ELR (cell line): Measurements from ENCODE around the gene SRSF2.
A peak's percentile ranks its signal among the peaks of the same experiment; 100 is the strongest.
"Not testable (repeated sequence)": the region's sequence is repeated elsewhere in the genome, so short reads cannot be mapped to it uniquely, and the experiment has no call there.

ENCODE experiments used
- DNase-seq: peaks from one replicate; pipeline ENCODE4 v3.0.0-alpha.2; 2015; ENCODE audit warnings: low read depth

Gene SRSF2, protein sequence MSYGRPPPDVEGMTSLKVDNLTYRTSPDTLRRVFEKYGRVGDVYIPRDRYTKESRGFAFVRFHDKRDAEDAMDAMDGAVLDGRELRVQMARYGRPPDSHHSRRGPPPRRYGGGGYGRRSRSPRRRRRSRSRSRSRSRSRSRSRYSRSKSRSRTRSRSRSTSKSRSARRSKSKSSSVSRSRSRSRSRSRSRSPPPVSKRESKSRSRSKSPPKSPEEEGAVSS

DNA sequence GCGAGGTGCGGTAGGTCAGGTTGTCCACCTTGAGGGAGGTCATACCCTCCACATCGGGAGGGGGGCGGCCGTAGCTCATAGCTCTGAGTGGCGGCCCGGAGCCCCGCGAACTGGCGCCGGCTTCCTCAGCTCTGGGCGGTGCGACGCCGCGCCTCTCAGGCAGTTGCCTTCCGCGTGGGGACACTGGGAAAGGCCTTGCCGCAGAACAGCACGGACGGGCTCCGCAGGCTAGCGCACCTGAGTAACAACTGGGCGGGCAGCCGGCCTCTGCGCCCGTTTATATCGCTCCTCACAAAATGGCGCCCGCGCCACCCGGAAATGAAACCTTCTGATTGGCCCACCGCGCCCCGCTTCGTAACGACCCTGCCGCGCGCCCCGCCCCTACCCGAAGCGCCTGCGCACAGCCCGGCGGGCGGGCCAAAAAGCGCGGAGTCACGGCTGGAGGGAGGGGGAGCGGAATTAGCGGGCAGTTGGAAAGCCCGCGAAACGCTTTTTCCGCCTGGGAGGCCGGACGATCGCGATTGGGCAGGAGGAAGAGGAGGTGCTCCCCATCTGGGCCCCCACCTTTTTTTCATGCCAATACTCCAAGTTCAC is at the start of gene SRSF2:
SRSF2 (minus strand) TSS at position 250 of the 594 bp plus-strand sequence; CDS start at position 79, 171 bp downstream.
- peak; percentile 100 for DNase-seq

DNA sequence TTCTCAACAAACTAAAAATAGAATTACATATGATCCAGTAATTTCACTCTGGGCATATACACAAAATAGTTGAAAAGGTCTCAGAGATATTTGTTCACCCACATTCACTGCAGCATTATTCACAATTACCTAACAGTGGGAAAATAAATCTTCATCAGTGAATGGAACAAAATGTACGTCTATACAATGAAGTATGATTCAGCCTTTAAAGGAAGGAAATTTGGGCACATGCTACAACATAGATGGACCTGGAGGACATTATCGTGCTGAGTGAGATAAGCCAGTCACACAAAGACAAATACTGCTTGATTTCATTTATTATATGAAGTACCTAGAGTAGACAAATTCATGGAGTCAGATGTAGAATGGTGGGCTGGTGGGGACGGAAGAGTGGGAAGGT is 47.8 kb upstream of the SRSF2 start:
- no peak for DNase-seq

DNA sequence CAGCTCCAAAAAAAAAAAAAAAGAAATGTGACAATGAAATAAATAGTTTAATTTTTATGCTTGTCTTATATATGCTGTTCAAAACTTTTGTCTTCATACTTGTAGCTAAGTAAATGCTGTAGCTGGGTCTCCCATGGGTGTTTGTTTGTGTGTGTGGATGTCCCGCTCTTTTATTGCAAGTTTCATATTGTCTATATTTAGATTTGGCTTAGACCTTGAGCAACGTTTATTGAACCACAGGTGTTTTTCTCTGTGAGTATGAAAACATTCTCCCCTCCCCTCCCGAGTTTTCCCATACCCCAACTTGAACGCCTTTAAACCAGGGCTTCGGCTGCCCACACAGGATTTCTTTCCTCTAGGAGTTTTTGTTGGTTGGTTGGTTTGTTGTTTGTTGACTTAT is 46.0 kb upstream of the SRSF2 start:
- no peak for DNase-seq

DNA sequence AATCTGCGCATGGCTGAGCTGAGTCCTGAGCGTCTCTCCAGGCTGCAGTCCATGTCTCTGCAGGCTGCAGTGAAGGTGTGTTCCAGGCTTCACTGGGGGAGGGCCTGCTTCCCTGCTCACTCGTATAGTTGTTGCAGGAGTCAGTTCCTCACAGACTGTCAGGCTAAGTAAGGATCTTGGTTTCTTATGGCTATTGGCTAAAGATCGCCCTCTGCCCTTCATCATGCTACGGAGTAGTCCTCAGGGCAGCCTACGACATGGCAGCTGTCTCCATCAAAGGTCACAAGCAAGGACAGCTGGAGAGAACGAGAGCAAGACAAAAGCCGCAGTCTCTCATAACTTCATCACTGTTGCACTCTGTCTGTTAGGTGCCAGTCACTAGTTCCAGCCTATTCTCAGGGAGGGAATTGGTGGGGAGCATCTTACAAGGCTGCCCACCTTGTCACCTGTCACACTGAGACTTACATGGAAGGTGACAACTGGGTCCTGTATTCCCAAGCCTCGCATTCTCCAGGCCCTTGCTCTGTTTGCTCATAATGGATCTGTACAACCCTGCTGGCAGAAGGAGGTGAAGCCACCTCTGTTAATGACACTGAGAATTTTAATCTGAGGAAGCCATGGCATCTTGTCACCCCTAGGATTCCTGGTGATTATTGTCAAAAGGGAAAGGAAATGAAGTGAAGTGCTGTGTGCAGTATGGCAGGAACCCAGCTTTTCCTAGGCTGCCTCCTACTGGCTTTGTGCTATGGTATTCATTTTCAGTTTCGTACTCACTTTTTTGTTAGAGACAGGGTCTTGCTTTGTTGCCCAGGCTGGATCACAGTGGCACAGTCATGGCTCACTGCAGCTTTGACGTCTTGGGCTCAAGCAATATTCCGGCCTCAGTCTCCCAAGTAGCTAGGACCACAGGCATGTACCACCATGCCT is 44.2 kb upstream of the SRSF2 start:
- peak; percentile 18 for DNase-seq

DNA sequence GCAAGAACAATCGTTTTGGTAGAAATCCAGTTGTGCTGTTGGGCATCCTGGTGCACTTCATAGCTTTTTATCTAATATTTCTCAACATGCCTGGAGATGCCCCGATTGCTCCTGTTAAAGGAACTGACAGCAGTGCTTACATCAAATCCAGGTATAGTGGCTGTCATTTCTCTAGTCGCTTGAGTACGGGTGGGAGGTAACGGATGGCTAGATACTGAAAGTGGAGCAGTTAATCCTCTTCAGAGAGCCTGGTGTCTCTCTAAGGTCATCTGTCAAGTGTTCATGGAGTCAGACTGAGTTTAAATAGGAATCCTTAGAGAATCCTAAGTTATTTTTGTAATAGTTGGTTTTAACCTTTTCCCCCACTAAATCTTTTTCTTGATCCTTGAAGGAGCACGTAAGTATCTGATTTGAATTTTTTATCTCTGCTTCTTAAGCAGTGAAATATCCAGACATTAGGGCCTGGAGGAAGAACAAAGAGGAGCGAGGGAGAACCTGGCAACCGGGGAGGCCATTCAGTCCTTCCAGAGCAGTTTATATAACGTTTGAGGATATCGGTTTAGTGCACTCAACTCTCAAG is 38.0 kb upstream of the SRSF2 start:
- no peak for DNase-seq

DNA sequence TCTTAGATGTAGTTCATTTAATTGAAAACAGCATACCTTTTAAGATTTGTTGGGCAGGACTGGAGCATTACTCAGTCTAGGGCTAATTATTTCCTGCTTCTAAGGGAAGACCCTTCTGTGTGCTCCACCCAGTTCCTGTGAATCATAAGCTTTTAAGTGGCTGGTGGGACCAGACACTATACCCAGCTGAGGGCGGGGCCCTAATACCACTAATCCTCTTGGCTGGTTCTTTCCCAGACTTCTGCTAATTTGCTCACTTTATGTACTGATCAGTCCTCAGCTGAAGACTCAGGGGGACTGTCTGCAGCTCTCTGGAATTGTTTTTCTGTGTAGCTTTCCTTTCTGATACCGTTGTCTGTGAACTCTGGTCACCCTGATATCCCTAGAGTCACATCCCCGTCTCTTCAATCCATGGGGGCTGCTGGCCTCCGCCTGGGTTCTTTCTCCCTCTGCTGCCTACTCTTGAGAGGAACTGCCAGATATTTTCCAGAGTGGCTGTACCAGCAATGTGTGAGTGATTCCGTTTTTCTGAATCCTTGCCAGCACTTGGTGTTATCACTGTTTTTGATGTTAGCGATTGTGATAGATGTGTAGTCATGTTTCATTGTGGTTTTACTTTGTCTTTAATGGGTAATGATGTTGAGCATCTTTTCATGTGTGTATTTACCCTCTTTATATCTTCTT is 35.9 kb upstream of the SRSF2 start:
- DNase-seq = peak; percentile 93

DNA sequence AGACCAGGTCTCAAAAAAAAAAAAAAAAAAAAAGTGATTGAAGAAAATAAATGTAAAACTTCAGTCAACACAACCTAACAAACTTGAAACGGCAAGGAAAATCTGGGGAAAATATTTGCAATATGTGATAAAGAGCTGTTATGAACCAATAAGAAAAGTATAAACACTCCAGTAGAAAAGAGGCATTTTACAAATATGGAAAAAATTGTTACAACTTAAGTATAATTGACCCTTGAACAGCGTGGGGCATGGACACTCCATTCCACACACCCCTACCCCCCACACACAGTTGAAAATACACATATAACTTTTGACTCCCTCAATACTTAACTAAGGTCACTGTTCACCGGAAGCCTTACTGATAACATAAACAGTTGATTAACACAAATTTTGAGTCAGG is 21.4 kb upstream of the SRSF2 start:
- DNase-seq = no peak

DNA sequence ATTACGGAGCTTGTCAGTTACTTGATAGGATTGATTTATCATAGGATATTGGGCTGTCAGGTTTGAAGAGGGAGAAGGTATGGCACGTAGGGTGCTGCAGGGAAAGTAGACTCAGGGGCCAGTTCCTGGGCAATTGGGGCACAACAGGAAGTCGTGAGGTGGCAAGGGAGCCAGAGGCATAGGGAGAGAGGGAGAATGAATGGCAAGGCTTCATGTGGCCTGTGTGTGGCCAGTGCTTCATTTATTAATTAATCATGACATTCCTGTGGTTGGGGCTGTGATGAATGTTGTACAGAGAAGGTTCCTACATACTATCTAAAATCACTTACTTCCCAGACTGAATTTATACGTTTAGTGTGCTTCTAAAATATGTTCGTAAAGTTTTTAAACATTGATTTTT is 20.1 kb upstream of the SRSF2 start:
- DNase-seq = peak; percentile 27

DNA sequence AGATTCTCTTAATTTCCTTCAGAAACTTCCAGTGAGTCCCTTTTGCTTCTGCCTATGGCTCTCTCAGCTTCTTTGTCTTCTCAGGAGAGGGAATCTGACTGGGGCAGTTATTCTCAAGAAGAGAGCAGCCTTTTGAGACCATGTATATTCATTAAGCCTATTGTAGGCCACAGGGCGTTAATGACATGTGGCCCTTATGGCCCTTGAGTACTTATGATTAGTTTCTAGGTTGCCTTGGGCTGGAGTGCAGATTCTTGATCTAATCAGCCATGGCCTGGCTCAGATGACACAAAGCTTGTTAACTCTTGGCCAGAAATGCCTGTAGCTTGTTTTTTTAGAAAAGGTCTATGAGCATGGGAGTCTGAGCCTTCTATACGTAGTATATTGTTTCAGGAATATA is 18.2 kb upstream of the SRSF2 start:
- DNase-seq = no peak

DNA sequence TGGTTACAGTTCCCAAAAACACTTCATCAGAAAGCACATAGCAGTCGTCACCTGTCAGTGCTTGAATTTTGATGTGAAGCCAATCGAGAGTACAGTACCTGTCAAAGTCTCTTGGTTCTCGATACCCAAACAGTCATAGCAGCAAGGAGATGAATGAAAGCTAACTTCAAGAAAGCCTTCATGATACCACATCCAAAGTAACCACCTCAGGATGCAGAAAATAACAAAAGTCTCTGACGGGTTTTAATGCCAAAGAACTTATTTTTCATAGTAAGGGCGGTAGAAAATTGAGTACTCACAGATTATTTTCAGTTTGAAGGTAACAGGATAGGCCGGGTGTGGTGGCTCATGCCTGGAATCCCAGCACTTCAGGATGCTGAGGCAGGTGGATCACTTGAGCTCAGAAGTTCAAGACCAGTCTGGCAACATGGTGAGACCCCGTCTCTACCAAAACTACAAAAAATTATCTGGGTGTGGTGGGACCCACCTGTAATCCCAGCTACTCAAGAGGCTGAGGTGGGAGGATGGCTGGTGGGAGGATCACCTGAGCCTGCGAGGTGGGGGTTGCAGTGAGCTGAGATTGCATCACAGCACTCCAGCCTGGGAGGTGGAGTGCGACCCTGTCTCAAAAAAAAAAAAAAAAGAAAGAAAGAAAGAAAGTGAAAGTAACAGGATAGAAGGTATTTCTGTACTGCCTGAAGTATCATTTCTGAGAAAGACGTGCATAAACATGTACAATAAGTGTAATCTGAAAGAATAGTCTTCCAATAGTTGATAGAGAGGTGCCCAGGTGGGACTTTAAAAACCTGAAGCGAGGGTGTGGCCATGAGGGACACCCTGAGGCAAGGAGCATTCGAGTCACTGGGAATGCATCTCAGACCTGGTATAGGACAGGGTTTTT is 16.2 kb upstream of the SRSF2 start:
- no peak for DNase-seq

DNA sequence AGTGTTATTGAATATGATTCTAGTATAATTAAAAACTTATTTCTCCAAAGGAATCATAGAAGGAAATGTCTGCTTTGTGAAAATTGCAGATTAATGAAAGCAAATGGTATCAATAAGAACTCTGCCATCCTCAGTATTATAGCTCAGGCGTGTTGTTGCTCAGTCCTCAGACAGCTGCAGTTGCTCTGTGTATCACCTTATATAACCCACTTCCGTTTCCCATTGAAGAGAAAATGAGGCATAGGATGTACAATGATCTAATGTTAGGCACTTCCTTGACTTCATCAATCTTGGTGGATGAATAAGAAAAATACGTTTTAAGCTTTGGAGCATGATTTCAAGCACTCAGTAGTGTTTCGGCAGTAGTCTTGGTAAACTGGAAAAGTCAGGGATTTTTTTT is 14.9 kb upstream of the SRSF2 start:
- peak; percentile 50 for DNase-seq

DNA sequence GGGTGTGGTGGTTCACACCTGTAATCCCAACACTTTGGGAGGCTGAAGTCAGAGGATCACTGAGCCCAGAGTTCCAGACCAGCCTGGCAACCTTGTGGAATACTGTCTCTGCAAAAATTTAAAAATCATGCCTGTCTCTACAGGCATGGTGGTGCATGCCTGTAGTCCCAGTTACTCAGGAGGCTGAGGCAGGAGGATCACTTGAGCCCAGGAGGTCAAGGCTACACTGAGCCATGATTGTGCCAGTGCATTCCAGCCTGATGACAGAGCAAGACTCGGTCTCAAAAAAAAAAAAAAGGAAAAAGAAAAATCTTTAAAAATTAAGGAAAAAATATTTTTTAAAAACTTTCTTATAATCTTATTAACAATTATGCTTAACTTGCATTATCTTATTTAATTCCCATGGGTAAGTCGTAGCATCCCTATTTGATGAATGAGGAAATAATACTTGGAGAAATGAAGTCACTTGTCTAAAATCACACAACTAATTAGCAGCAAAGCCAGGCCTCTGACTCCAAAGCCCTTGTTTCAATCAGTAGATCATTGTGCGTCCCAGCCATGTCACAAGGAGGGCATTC is 14.4 kb upstream of the SRSF2 start:
- DNase-seq = peak; percentile 16

DNA sequence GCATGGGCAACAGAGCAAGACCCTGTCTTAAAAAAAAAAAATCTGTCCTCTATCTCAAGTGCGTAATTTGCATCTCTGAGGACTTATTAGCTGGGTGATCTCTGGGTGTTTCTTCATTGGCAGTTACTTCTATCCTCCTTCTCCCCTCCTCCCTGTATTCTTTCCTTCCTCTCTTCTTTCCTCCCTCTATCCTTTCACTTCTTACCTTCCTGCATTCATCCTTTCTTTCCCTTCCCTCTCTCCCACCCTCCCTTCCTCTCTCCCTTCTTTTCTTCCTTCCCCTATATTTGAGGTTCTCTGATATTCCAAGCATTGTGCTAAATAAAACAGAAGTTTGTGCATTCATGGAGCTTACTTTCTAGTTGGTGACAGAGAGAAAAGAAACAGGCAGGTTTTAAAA is 11.5 kb upstream of the SRSF2 start:
- DNase-seq = no peak

DNA sequence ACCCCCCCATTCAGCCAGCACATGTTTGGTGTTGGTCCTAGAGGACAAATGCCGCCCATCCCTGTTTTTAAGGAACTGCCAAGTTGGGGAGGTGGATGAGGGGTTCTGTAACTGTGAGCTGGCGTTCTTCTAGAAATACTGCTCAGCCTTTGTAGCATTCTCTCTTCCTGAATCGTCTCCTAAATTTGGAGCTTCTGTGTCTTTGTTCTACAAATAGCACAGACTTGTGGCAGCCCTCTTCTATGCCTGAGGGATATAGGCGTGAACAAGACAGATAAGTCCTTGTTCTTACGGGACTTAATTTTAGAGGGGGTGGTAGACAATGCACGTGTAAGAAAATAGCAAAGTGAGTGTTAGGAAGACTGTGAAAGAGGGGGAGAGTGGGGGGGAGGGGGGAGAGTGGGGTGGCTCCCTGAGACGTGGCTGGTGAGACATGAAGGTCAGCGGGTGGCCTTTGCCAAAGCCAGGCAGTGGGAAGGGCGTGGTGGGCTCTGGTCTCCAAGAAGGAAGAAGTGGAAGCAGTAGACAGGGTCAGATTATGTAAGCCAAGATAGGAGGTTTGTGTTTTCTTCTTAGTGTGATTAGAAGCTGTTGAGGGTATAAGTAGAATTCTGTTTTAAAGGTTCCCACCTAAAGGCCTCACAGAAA is 10.7 kb upstream of the SRSF2 start:
- no peak for DNase-seq

DNA sequence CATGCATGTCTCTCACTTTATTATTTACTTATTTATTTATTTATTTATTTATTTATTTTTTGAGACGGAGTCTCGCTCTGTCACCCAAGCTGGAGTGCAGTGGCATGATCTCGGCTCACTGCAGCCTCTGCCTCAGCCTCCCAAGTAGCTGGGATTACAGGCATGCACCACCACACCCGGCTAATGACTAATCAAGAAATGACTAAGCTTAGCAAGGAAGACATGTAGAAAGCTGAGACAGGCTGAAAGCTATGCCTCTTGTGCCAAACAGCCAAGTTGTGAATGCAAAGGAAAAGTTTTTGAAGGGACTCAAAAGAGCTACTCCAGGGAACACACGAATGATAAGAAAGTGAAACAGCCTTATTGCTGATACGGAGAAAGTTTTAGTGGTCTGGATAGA is 8.7 kb upstream of the SRSF2 start:
- peak; percentile 81 for DNase-seq

DNA sequence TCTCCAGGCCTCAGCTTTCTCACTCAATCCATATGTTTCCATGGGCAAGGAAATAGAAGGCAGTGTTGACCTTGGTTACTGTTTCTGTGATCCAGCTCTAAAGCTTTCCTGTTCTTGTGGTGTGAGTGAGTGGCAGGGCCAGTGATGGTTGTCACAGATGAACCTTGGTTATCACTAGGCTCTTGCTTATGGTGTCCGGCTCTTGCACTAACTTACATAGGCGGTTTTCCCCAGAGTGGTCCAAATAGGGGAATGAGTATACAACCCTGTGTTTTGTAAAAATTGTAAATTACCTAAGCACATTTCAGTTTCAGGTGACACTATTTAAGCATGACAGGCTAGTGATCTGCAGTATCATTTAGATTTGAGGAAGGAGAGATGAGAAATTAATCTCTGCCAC is 7.6 kb upstream of the SRSF2 start:
- no peak for DNase-seq

DNA sequence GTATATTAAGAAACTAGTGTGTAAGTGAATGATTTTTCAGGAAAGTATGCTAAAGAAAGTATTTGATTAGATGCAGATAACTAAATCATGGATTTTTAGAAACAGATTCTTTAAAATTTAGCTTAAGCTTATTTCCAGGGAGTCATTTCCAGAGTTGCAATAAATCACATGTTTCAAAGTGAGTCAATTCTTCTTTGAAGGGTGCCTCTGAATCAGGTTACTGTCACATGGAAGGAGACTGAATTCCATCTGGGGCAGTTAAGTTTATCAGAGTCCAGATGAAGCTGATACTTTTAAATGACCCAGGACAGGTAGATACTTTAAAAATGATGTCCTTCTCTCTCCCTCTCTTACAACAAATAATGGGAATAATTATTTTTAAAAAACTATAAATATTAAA is 5.8 kb upstream of the SRSF2 start:
- DNase-seq = peak; percentile 57

DNA sequence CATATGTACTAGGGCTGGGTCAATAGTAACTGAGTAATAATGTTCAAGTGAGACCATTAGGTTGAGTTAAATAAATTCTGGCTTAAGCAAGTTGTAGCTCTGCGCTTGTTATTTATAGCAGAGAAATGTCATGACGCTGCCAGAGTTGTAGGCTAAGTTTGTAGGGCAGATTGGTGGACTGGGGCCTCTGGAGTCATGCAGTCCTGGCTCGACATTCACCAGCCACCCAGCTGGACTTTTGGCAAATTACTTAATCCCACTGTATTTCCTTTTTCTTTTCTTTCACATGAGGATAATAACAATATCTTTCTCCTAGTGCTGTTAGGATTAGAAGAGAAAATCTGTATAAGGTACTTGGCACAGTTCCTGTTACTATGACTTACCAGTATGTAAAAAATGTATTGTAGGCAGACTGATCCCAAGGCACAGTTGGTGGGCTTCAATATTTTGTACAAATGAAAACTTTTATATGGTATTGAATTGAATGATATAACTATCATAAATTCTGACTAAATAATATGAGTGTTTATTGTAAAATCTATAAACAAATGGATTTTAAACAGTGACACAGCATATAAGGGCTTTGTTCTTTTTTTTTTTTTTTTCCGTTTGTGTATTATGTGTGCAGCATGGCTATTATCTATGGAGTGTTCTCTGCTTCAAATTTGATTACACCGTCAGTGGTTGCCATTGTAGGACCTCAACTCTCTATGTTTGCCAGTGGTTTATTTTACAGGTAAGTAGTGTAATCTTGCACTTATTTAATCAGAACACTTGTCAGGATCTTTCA is 3.4 kb upstream of the SRSF2 start:
- no peak for DNase-seq

DNA sequence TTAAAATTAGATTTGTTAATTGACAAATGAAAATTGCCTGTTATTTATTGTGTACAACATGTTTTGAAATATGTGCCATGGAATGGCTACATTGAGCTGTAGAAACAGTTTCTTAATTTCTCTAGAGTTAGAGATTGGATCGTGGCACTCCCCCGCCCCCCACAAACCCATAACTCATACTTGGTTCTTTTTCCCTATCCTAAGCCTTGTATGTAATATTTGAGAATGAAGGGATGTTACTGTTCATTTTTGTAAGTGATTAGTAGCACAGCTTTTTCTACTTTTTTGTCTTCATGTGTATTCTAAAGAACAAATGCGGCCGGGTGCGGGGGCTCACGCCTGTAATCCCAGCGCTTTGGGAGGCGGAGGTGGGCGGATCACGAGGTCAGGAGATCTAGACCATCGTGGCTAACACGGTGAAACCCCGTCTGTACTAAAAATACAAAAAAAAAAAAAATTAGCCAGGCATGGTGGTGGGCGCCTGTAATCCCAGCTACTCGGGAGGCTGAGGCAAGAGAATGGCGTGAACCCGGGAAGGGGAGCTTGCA is 2.5 kb upstream of the SRSF2 start:
- DNase-seq = not testable (repeated sequence)
